ENCODE measurements around the gene CERS6.

CERS6 gene

DNA sequence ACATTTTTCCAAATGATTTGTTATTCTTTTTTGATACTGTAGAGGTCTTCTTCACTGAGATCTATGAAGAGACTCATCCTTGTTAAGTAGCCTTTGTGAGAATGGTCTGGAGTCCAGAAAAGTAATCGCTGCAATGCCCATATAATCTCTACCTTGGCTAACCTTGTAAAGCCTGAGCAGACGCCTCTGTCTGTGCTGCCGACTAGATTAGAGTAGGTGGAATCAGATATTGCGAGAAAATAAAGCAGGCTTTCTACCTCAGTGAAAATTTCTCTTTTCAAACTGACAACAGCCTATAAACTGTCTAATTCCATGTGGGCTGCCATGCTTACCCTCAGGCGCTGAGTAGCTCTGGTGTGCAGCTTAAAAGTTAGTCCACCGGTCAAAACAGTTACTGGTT is 17.5 kb upstream of the CERS6 start:
- no peak for TF ChIP-seq POLR2A (IDR thresholded peaks at IDR 0.05; ENCODE audit: extremely low read depth, insufficient read length)
- TF ChIP-seq, protein P1, sequence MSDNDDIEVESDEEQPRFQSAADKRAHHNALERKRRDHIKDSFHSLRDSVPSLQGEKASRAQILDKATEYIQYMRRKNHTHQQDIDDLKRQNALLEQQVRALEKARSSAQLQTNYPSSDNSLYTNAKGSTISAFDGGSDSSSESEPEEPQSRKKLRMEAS (IDR thresholded peaks at IDR 0.05; ENCODE audit: low read depth, low read length) = no peak
- TF ChIP-seq, protein P2, sequence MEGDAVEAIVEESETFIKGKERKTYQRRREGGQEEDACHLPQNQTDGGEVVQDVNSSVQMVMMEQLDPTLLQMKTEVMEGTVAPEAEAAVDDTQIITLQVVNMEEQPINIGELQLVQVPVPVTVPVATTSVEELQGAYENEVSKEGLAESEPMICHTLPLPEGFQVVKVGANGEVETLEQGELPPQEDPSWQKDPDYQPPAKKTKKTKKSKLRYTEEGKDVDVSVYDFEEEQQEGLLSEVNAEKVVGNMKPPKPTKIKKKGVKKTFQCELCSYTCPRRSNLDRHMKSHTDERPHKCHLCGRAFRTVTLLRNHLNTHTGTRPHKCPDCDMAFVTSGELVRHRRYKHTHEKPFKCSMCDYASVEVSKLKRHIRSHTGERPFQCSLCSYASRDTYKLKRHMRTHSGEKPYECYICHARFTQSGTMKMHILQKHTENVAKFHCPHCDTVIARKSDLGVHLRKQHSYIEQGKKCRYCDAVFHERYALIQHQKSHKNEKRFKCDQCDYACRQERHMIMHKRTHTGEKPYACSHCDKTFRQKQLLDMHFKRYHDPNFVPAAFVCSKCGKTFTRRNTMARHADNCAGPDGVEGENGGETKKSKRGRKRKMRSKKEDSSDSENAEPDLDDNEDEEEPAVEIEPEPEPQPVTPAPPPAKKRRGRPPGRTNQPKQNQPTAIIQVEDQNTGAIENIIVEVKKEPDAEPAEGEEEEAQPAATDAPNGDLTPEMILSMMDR (IDR thresholded peaks at IDR 0.05; ENCODE audit: low read depth, low read length) = no peak
- no peak for TF ChIP-seq MYC (IDR thresholded peaks at IDR 0.05; ENCODE audit: low read depth, low read length)
- no peak for DNase-seq (ENCODE audit: low read depth)
- H3K4me3 ChIP-seq (ENCODE audit: low read depth, low read length) = no peak overlapping the region

DNA sequence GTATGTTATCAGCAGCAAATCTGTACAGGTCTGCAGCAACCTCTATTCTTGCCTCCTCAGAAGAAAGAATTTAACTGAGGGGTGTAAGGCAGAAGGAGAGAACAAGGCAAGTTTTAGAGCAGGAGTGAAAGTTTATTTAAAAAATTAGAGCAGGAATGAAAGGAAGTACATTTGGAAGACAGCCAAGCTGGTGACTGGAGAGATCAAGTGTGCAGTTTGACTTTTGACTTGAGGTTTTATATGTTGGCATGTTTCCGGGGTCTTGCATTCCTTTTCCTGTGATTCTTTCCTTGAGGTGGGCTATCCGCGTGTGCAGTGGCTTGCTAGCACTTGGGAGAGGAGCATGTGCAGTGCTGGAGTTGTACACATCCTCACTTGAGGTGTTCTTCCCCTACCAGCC is 16.5 kb upstream of the CERS6 start:
- H3K4me3 ChIP-seq (ENCODE audit: low read depth, low read length) = no peak overlapping the region
- DNase-seq (ENCODE audit: low read depth) = no peak
- TF ChIP-seq MYC (IDR thresholded peaks at IDR 0.05; ENCODE audit: low read depth, low read length) (no peak), POLR2A (IDR thresholded peaks at IDR 0.05; ENCODE audit: extremely low read depth, insufficient read length) (no peak)
- TF ChIP-seq, protein P2 (IDR thresholded peaks at IDR 0.05; ENCODE audit: low read depth, low read length) = no peak
- TF ChIP-seq, protein P1 (IDR thresholded peaks at IDR 0.05; ENCODE audit: low read depth, low read length) = no peak

DNA sequence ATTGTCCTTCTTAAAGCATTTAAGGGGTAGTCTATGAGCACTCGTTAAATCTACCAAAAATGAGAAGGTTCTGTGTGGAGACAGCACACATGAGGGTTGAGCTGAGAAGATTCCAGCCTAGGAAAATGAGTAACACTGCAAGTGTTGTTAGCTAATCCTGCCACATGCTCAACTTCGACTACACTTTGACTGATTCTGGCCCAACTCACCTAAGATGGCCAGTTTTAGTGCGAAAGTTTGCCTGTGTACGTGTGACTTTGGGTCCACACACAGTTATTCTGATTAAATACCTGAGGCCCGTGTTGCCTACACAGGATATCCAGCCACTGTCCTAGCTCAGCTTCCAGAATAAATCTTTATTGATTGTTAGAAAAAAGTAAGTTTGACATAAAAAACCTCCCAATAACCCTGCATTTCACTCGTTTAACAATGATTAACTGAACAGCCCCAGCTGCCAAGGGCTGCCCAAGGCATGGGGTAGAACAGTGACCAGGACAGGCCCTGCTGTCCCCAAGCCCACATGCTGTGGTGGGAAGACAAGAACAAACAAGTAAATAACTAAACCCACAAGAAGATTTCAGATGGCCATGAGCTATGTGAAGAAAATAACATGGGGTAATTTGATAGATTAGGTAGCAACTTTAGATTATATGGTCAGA is 14.7 kb upstream of the CERS6 start:
- H3K4me3 ChIP-seq (ENCODE audit: low read depth, low read length) = no peak overlapping the region
- no peak for DNase-seq (ENCODE audit: low read depth)
- TF ChIP-seq, protein P2 (IDR thresholded peaks at IDR 0.05; ENCODE audit: low read depth, low read length) = no peak
- TF ChIP-seq MYC (IDR thresholded peaks at IDR 0.05; ENCODE audit: low read depth, low read length) (no peak), POLR2A (IDR thresholded peaks at IDR 0.05; ENCODE audit: extremely low read depth, insufficient read length) (no peak)
- TF ChIP-seq, protein P1 (IDR thresholded peaks at IDR 0.05; ENCODE audit: low read depth, low read length) = no peak

DNA sequence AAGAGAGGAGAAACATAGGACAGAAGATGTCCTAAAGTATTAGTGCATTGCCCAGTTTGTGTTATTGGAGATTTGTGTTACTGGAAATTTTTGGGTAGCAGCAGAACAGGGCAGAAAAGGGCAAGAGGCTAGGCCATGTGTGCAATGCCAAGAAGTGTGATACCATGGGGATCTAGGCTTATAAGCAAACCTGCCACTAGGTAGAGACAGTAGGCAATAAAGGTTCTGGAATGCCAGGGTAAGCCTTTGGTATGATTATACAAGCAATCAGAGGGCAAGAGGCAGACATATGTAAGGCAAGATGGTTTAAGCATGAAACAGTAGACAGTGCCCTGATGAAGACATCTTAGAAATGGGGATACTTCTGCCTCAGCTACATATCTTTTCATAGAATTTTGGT is 12.3 kb upstream of the CERS6 start:
- TF ChIP-seq, protein P1 (IDR thresholded peaks at IDR 0.05; ENCODE audit: low read depth, low read length) = no peak
- TF ChIP-seq, protein P2 (IDR thresholded peaks at IDR 0.05; ENCODE audit: low read depth, low read length) = no peak
- TF ChIP-seq MYC (IDR thresholded peaks at IDR 0.05; ENCODE audit: low read depth, low read length) (no peak), POLR2A (IDR thresholded peaks at IDR 0.05; ENCODE audit: extremely low read depth, insufficient read length) (no peak)
- H3K4me3 ChIP-seq (ENCODE audit: low read depth, low read length) = no peak overlapping the region
- DNase-seq (ENCODE audit: low read depth) = no peak

DNA sequence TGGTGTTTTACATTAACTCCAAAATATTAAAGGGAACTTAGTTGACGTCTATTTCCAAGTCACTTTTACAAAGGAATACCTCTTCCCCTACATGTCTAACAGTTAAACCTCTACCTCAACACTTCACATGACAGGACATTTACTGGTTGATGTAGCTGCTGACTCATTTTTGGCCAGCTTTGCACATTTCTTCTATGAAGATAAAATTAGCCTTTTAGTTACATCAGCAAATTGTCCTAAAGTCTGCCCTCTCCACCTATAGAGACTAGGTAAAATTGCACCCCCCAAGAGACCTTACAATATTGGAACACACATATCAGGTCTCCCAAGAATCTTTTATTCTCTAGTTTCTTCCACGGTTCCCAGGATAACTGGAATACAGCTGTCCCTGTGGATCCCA is 10.1 kb upstream of the CERS6 start:
- H3K4me3 ChIP-seq (ENCODE audit: low read depth, low read length) = no peak overlapping the region
- TF ChIP-seq, protein P1 (IDR thresholded peaks at IDR 0.05; ENCODE audit: low read depth, low read length) = no peak
- TF ChIP-seq POLR2A (IDR thresholded peaks at IDR 0.05; ENCODE audit: extremely low read depth, insufficient read length) (no peak), MYC (IDR thresholded peaks at IDR 0.05; ENCODE audit: low read depth, low read length) (no peak)
- TF ChIP-seq, protein P2 (IDR thresholded peaks at IDR 0.05; ENCODE audit: low read depth, low read length) = no peak
- DNase-seq (ENCODE audit: low read depth) = no peak
